Keratinocyte (primary cell): ENCODE measurements around the gene GALT. TPM values are rescaled to one million over a fixed set of nuclear protein-coding genes. Genes with fewer than 3 reads are reported as not detected.

Experiments
- DNase-seq: peaks from one replicate; pipeline ENCODE4 v3.0.0-alpha.2; 2011; ENCODE audit warnings: low read depth, missing footprints, low spot score
- FAIRE-seq: peaks from 2 replicates; lab custom pipeline; 2011; peaks lifted over from hg19 to GRCh38; lab: Jason Lieb, UNC
- H2AFZ ChIP-seq: 2 replicates; pipeline ENCODE4 v1.6.0; 2012; ENCODE audit warnings: low read length, control low read depth, inconsistent platforms; ENCODE audit not compliant: control insufficient read depth
- H3K27ac ChIP-seq: 2 replicates; pipeline ENCODE4 v1.5.1; 2011; ENCODE audit warnings: low read length; ENCODE audit not compliant: control insufficient read depth, insufficient read depth
- H3K27me3 ChIP-seq: 3 replicates; pipeline ENCODE4 v1.6.0; 2011; ENCODE audit warnings: low read length; ENCODE audit not compliant: control insufficient read depth, insufficient read depth; ENCODE audit errors: extremely low read depth
- H3K36me3 ChIP-seq, 2 experiments: 2 replicates in 1 of 2; 3 replicates in 1 of 2; pipeline ENCODE4 v1.5.1; 2011; ENCODE audit warnings: low read length in 2 of 2, mild to moderate bottlenecking in 1 of 2; ENCODE audit not compliant: control insufficient read depth in 2 of 2, insufficient read depth in 2 of 2; ENCODE audit errors: extremely low read depth in 1 of 2
- H3K4me1 ChIP-seq: 3 replicates; pipeline ENCODE4 v1.5.1; 2011; ENCODE audit warnings: low read length; ENCODE audit not compliant: control insufficient read depth, insufficient read depth; ENCODE audit errors: extremely low read depth
- H3K4me2 ChIP-seq: 3 replicates; pipeline ENCODE4 v1.6.0; 2011; ENCODE audit warnings: low read depth, low read length; ENCODE audit not compliant: control insufficient read depth, insufficient read depth; ENCODE audit errors: extremely low read depth
- H3K4me3 ChIP-seq, 3 experiments: fragments of 200-600 bp in 1 of 3; sonication (generic) in 1 of 3; 2 replicates in 2 of 3; 3 replicates in 1 of 3; pipeline ENCODE4 v1.5.1; 2011 to 2016; ENCODE audit warnings: low read length in 3 of 3, mild to moderate bottlenecking in 3 of 3, control low read depth in 2 of 3, inconsistent platforms in 1 of 3, low read depth in 1 of 3, mixed read lengths in 1 of 3, mixed run types in 1 of 3, moderate library complexity in 1 of 3; ENCODE audit not compliant: control insufficient read depth in 2 of 3, insufficient read depth in 2 of 3; ENCODE audit errors: extremely low read depth in 1 of 3
- H3K79me2 ChIP-seq: 2 replicates; pipeline ENCODE4 v1.6.0; 2012; ENCODE audit warnings: low read length; ENCODE audit not compliant: control insufficient read depth, insufficient read depth
- H3K9ac ChIP-seq: 3 replicates; pipeline ENCODE4 v1.6.0; 2011; ENCODE audit warnings: low read length; ENCODE audit not compliant: control insufficient read depth, insufficient read depth; ENCODE audit errors: extremely low read depth
- H3K9me1 ChIP-seq: 3 replicates; pipeline ENCODE4 v1.6.0; 2011; ENCODE audit warnings: low read length; ENCODE audit not compliant: control insufficient read depth, insufficient read depth; ENCODE audit errors: extremely low read depth
- H3K9me3 ChIP-seq: 2 replicates; pipeline ENCODE4 v1.5.1; 2012; ENCODE audit warnings: low read depth, low read length; ENCODE audit not compliant: control insufficient read depth
- H4K20me1 ChIP-seq: 3 replicates; pipeline ENCODE4 v1.6.0; 2011; ENCODE audit warnings: low read length; ENCODE audit not compliant: control insufficient read depth, insufficient read depth; ENCODE audit errors: extremely low read depth
- EZH2 ChIP-seq: IDR thresholded peaks from one replicate; pipeline ENCODE4 v1.6.1; 2012; ENCODE audit warnings: inconsistent platforms, mild to moderate bottlenecking, low read length, moderate library complexity
- dilution Hi-C: fragments of 300-500 bp; cut with MboI; formaldehyde crosslinking; loops from one replicate; pipeline ENCODE4 v1.7.0; 2020; ENCODE audit warnings: low sequenced_read_pairs; ENCODE audit not compliant: extremely low pct_ligation_motif_present
- polyA plus RNA-seq, 5 experiments: library from polyadenylated mRNA; depleted of rRNA in 3 of 5; stranded (reverse) in 3 of 5; stranded (forward) in 1 of 5; unstranded in 1 of 5; fragments of >200 nt; gene quantifications; 1 replicate in 1 of 5; 2 replicates in 3 of 5; 3 replicates in 1 of 5; pipeline versions ENCODE4 v1.2.1 to v1.2.3, GENCODE V29; 2011 to 2012; ENCODE audit warnings: missing spikeins in 2 of 5, low read depth in 1 of 5, low replicate concordance in 1 of 5
- TF ChIP-seq, protein P1 (sequence below), 3 experiments: IDR thresholded peaks in 1 of 3; conservative IDR thresholded peaks in 1 of 3; optimal IDR thresholded peaks in 1 of 3; 2 replicates in 2 of 3; 3 replicates in 1 of 3; pipeline versions ENCODE3 to v1.5.1; 2011; ENCODE audit warnings: low read length in 3 of 3, mild to moderate bottlenecking in 3 of 3, moderate library complexity in 2 of 3, control low read depth in 1 of 3, inconsistent platforms in 1 of 3; ENCODE audit not compliant: insufficient read depth in 2 of 3; ENCODE audit errors: extremely low read depth in 1 of 3

GALT gene
- polyA plus RNA-seq, 1 donor (not counting 4 experiments of a cell fraction or from before 2014, with no cell fraction given): 30.8 TPM

DNA sequence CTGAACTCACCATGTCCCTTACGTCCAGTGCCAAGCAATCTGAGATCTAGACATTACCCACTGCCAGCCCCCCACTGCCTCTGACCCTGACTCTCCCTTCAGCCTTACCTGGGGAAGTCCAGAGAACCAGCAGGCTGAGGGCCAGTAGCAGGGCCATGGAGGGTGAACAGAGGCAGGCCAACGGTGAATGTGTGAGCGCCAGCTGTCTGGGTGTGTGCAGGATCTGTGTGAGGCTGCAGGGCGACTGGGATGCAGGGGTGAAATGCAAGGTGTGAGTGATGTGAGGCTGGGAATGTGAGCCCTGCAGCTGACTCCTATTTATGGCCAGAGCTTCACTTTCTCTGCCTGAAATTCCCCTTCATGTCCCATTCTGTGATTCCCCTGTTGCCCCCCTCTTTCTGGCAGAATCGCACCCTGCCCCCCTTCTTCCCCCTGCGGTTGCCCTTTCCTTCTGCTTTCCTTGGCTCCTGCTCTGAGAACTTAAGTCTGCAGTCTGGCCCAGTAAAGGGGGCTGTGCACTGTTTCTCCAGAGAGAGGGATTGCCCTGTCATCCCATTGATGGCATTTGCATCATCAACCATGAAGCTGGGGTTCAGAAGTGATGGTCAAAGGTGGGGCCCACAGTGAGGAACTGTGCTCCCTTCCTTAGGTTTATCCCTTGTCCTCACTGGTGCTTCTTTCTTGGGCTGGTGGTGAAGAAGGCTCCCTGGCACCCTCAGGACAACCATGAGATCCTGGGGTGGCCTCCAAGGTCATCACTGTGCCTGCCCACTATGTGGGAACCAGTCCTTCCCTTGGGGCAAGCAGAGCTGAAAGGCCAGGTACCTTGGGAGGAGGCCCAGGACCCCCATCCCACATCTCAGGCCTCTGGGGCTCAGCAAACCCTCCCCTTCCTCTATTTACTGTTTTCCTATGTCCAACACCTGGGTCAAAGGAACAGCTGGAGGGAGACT lies 44.8 kb downstream of the GALT start, which contains the start of gene CCL19:
Gene CCL19 (minus strand): TSS at position 294 of the 953 bp plus-strand sequence. CDS start 137 bp downstream, at position 157.
- DNase-seq: no peak
- Histone ChIP-seq H2AFZ (no peak within 1 kb of the TSS), H3K27me3 (no peaks in the 10 kb centered on the region), H3K4me2 (no peak within 1 kb of the TSS), H3K27ac (no peak within 1 kb of the TSS), H4K20me1 (no peaks in the 10 kb centered on the region), H3K9ac (no peak within 1 kb of the TSS), H3K36me3 (no peaks in the 10 kb centered on the region), H3K4me3 (no peak within 1 kb of the TSS), H3K4me1 (no peaks in the 10 kb centered on the region), H3K9me1 (no peaks in the 10 kb centered on the region), H3K9me3 (no peaks in the 10 kb centered on the region), H3K79me2 (no peaks in the 10 kb centered on the region)
- dilution Hi-C loops: no loop called here
- TF ChIP-seq EZH2: no peak
- TF ChIP-seq, protein P1, sequence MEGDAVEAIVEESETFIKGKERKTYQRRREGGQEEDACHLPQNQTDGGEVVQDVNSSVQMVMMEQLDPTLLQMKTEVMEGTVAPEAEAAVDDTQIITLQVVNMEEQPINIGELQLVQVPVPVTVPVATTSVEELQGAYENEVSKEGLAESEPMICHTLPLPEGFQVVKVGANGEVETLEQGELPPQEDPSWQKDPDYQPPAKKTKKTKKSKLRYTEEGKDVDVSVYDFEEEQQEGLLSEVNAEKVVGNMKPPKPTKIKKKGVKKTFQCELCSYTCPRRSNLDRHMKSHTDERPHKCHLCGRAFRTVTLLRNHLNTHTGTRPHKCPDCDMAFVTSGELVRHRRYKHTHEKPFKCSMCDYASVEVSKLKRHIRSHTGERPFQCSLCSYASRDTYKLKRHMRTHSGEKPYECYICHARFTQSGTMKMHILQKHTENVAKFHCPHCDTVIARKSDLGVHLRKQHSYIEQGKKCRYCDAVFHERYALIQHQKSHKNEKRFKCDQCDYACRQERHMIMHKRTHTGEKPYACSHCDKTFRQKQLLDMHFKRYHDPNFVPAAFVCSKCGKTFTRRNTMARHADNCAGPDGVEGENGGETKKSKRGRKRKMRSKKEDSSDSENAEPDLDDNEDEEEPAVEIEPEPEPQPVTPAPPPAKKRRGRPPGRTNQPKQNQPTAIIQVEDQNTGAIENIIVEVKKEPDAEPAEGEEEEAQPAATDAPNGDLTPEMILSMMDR (optimal IDR thresholded peaks at IDR 0.05 in 1 of 3, IDR thresholded peaks at IDR 0.05 in 1 of 3, conservative IDR thresholded peaks at IDR 0.05 in 1 of 3; ENCODE audit: extremely low read depth in 1 of 3, insufficient read depth in 2 of 3, low read length in 3 of 3): no peak
- FAIRE-seq: no peak

DNA sequence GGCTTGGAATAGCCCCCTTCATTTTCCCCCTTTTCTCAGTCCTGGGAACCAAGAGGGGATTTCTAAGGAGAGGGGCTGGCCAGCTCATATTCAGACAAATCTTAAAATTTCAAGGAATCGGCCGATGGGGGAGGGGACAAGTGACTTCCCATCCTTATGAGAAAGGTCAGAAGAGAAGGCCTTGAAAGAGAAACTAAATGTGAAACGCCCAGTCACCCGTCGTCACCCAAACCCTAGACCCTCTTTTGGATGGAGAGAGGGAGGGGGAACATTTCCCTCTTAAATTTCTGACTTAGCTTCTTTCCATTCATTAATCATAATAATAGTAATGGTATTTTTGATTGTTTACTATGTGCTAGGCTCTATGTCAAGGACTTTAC lies 45.5 kb downstream of the GALT start:
- no peak for FAIRE-seq
- no peaks in the 10 kb centered on the region for H3K79me2 ChIP-seq
- no peak for DNase-seq
- H2AFZ ChIP-seq: no peak overlapping the region
- H3K4me3 ChIP-seq: no peak overlapping the region
- H3K9me1 ChIP-seq: no peaks in the 10 kb centered on the region
- H3K4me2 ChIP-seq: no peak overlapping the region
- H3K9me3 ChIP-seq: no peaks in the 10 kb centered on the region
- TF ChIP-seq, protein P1 (optimal IDR thresholded peaks at IDR 0.05 in 1 of 3, IDR thresholded peaks at IDR 0.05 in 1 of 3, conservative IDR thresholded peaks at IDR 0.05 in 1 of 3; ENCODE audit: extremely low read depth in 1 of 3, insufficient read depth in 2 of 3, low read length in 3 of 3): no peak
- TF ChIP-seq EZH2: no peak
- no peaks in the 10 kb centered on the region for H3K36me3 ChIP-seq
- dilution Hi-C loops: no loop called here
- H3K27ac ChIP-seq: no peak overlapping the region
- no peak overlapping the region for H3K9ac ChIP-seq
- no peaks in the 10 kb centered on the region for H4K20me1 ChIP-seq
- no peaks in the 10 kb centered on the region for H3K4me1 ChIP-seq
- no peaks in the 10 kb centered on the region for H3K27me3 ChIP-seq
